ENCODE measurements around the gene IRAK1.

The IRAK1 gene

DNA sequence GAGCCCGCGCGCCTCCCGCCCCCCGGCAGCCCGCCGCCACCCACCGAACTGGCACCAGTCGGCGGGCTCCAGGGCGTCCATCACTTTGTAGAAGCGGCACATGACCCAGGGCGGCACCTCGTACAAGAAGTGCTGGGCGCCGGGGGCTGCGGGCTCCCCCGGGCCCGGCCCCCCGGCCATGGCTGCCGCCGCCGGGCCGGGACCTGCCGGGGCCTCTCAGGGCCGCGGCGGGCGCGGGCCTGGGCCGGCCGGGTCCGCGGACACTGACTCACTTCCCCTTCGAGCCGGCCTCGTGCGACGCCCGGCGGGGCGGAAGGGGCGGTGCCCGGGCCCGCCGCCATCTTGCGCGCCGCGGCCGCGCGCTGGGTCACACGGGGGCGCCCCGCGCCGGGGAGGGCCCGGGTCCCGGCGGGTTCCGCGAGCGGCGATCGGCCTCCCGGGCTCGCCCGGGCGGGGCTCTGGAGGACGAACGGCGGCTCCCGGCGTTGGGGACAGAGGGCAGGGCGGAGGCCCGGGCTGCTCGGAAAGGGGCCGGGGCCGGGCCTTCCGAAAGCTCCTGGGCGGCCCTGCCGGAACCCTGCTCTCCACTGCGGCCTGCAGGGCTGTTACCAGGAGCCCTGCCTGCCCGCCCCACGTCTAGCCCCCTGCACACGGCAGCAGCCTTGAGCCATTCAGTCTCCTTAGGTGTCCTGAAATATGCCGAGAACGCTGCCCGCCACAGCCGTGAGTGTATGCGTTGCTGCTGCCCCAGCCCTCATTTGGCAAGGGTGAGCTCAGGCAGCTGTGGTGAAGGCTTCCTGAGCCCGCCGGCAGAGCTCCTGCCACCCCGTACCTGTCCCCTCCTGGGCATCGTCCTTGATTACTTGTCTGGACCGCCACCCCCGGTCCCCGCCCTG is at the start of gene IRAK1:
Gene IRAK1 (minus strand): TSS at position 270 of the 896 bp plus-strand sequence. CDS start 90 bp downstream, at position 180.
- peak; percentile 54 for DNase-seq (ENCODE audit: low read depth)

GRCh38 chrX:154068560-154068959 is 48.9 kb upstream of the IRAK1 start:
- no peak for DNase-seq (ENCODE audit: low read depth)

DNA sequence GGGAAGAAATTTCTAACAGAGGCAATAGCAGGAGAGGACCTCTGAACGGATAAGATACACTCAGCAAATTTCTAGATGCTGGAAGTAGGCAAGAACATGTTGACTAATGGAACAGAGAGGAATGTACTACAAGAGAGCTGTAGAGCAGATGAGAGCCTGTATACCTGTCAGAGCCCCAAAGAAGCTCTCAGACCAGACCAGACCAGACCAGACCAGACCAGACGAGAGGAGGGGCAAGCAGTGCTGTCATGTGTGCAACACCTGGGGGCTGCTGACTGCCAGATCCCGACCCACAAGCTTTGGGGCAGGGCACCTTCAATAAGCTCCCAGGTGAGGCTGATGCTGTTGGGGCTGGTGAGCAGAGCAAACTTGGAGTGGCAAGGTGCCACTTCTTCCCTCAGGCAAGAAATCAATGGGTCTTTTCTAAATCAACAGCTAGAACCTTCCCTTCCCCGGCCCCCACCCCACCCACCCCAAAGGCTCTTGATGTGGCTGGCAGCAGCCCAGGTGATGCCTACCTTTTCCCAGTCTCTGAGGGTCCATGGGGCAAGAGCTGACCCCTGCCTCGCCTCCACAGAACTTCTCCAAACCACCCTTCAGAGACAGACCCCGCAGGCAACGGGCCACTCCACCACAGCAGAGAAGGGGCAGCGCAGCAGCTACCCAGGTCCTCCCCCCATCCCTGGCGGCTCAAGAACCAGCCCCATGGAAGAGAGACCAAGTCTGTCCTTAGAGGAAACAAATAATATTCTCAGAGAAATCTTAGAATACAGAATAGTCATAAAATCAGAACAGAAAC is 45.1 kb upstream of the IRAK1 start:
- DNase-seq (ENCODE audit: low read depth): no peak

- no peak for DNase-seq (ENCODE audit: low read depth)
Measured at GRCh38 chrX:154063234-154063633, 43.5 kb upstream of the IRAK1 start.

- DNase-seq (ENCODE audit: low read depth): no peak
Measured at GRCh38 chrX:154061801-154062200, 42.1 kb upstream of the IRAK1 start.

DNA sequence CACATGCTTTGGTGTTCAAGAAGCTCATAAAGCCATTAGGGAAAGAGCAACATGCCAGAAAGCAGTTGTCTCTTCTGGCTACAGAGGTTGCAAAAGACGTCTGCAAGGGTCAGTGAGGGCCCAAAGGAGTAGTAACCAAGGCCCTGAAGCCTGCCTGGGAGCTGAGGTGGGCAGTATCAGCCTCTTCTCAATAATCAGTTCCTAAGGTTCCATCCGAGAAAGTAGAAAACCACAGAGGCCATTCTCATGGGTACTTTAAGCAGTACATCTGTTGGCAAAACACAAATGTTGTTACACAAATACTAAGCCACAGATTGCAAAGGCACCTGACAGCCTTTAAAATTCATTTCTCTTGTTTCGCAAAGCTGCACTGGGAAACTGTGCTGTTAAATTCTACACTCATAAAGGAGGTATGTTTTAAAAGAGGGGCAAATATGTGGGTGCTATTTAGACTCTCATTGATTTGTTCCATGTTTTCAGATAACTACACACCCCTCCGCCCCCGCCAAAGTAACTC is 40.1 kb upstream of the IRAK1 start:
- no peak for DNase-seq (ENCODE audit: low read depth)

- DNase-seq (ENCODE audit: low read depth): peak; percentile 26
Measured at GRCh38 chrX:154059231-154059630, 39.5 kb upstream of the IRAK1 start.

GRCh38 chrX:154058214-154058997 is 38.7 kb upstream of the IRAK1 start:
- no peak for DNase-seq (ENCODE audit: low read depth)

GRCh38 chrX:154057791-154058190 is 38.1 kb upstream of the IRAK1 start:
- no peak for DNase-seq (ENCODE audit: low read depth)

DNA sequence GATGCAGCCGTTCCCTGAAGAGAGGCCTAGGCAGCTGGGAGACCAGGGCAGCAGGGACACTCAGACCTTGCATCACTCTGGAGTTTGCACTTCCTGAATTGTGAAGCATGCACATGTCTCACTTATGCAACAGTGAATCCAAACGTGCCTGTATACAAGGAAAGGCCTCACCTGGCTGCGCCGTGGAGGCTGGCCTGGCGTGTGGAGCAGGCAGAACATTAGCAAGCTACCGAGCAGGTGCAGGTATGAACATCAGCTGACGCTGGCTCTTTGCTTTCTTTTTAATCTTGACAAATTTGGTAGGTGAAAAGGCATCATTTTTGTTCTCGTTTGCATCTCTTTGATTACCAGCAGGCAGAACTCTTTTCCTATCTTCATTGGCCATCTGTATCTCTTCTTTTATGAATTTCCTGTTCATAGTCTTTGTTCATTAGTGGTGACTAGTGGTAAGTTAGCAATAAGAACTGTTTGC is 37.1 kb upstream of the IRAK1 start:
- no peak for DNase-seq (ENCODE audit: low read depth)

GRCh38 chrX:154051201-154051810 is 31.6 kb upstream of the IRAK1 start:
- DNase-seq (ENCODE audit: low read depth): peak; percentile 28

- DNase-seq (ENCODE audit: low read depth): no peak
Measured at GRCh38 chrX:154050113-154050495, 30.4 kb upstream of the IRAK1 start.

DNA sequence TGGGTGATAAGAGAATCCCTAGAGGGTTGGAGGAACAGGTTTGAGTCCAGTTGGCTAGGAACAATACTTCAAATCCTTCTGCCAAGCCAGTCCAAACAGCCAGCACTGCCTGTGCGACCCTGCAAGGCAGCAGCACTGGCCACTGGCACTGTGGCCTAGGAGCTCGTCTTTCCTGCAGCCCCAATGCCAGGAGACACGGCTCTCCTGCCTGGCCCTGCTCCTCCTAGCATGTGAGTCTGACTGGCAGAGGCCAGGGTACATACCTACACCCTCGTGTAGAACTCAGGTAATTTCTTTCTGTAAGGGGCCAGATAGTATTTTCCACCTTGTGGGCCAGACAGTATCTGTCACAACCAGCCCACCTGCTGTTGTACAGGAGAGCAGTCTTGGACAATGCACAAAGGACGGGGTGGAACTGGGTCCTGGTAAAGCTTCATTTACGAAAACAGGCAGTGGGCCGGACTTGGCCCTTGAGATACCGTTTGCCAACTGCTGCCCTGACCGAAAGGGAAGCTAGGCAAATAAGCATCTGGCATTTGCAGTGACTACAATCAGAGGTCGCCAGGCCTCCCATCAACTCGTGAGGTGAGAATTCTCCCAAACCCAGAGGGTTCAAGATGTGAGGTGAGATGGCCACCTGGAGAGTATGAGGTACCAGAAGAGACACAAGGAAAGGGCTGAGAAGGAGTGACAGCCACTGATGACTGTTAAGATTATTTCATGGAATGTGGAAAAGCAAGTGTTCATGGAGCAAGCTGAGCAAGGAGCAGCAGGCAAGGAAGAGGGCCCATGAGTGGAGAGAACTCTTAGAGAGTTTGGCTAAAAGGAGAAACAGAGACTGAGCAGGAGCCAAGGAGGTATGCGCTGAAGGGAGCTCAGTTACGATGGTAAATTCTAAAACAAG is 29.8 kb upstream of the IRAK1 start:
- DNase-seq (ENCODE audit: low read depth): no peak

GRCh38 chrX:154048398-154048797 is 28.7 kb upstream of the IRAK1 start:
- no peak for DNase-seq (ENCODE audit: low read depth)

GRCh38 chrX:154046940-154047610 is 27.4 kb upstream of the IRAK1 start:
- no peak for DNase-seq (ENCODE audit: low read depth)

- DNase-seq (ENCODE audit: low read depth): peak; percentile 83
Measured at GRCh38 chrX:154046031-154046781, 26.5 kb upstream of the IRAK1 start.

- no peak for DNase-seq (ENCODE audit: low read depth)
Measured at GRCh38 chrX:154044091-154044490, 24.4 kb upstream of the IRAK1 start.

DNA sequence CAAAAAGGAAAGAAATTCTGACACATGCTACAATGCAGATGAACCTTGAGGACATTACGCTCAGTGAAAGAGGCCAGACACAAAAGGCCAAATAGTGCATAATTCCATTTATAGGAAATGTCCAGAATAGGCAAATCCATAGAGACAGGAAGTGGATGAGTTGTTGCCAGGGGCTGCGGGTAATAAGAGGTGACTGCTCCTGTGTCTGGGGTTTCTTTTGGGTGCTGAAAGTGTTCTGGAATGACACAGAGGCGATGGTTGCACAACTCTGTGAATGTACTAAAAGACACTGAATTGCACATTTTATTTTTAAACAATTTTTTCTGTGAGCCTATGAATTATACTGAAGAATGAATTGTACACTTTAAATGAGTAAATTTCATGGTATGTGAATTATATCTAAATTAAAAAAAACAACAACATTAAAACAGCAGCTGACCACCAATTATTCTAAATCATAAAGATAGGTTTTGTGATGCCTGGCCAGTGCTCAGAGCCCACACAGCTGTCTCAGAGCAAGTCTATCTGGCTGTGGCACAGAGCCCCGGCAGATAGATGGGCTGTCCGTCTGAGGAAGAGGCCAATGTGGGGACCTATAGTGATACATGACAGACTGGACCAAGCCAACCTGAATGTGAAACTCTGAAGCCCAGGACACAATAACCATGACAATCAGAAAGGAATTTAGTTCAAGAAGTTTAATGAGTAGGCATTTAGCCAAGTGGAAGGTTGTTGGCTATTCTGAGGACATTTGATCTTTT is 23.5 kb upstream of the IRAK1 start:
- DNase-seq (ENCODE audit: low read depth): peak; percentile 68
